H9 (cell line): ENCODE results near the gene RXFP3. TPM values are rescaled to one million over a fixed set of nuclear protein-coding genes. Genes with fewer than 3 reads are reported as not detected.

Experiments
- DNase-seq: peaks from one replicate; pipeline ENCODE4 v3.0.0-alpha.2; 2017
- H2AFZ ChIP-seq: one replicate; pipeline ENCODE4 v1.6.1; 2013; ENCODE audit warnings: mild to moderate bottlenecking, low read length, control low read depth, moderate library complexity
- H2AK5ac ChIP-seq: 2 replicates; pipeline ENCODE4 v1.6.1; 2013; ENCODE audit warnings: low read length, control low read depth, mixed read lengths; ENCODE audit not compliant: insufficient read length
- H2BK120ac ChIP-seq: one replicate; pipeline ENCODE4 v1.6.1; 2013; ENCODE audit warnings: low read depth, mild to moderate bottlenecking, low read length, control low read depth, inconsistent platforms; ENCODE audit not compliant: poor library complexity, severe bottlenecking
- H2BK12ac ChIP-seq: 2 replicates; pipeline ENCODE4 v1.6.1; 2013; ENCODE audit warnings: low read length, control low read depth, mixed read lengths, low read depth; ENCODE audit not compliant: insufficient read length
- H2BK15ac ChIP-seq: 2 replicates; pipeline ENCODE4 v1.6.1; 2013; ENCODE audit warnings: low read depth, low read length, control low read depth
- H2BK20ac ChIP-seq: one replicate; pipeline ENCODE4 v1.6.1; 2013; ENCODE audit warnings: low read depth, mild to moderate bottlenecking, low read length, control low read depth, inconsistent platforms; ENCODE audit not compliant: poor library complexity, severe bottlenecking
- H2BK5ac ChIP-seq: 2 replicates; pipeline ENCODE4 v1.6.1; 2013; ENCODE audit warnings: low read length, control low read depth, mixed read lengths; ENCODE audit not compliant: insufficient read length
- H3K14ac ChIP-seq: 2 replicates; pipeline ENCODE4 v1.6.1; 2013; ENCODE audit warnings: low read length, control low read depth; ENCODE audit not compliant: insufficient read depth
- H3K18ac ChIP-seq: 2 replicates; pipeline ENCODE4 v1.6.1; 2013; ENCODE audit warnings: low read depth, mild to moderate bottlenecking, mixed read lengths, low read length, control low read depth; ENCODE audit not compliant: insufficient read length
- H3K23ac ChIP-seq: 2 replicates; pipeline ENCODE4 v1.6.1; 2013; ENCODE audit warnings: low read length, control low read depth, mixed read lengths, low read depth; ENCODE audit not compliant: insufficient read length
- H3K23me2 ChIP-seq: 2 replicates; pipeline ENCODE4 v1.6.1; 2013; ENCODE audit warnings: low read depth, mild to moderate bottlenecking, mixed read lengths, low read length, control low read depth; ENCODE audit not compliant: insufficient read length, poor library complexity, severe bottlenecking
- H3K27ac ChIP-seq: 2 replicates; pipeline ENCODE4 v1.5.1; 2013; ENCODE audit warnings: low read length, control low read depth, mixed read lengths, low read depth; ENCODE audit not compliant: insufficient read length
- H3K27me3 ChIP-seq: 2 replicates; pipeline ENCODE4 v1.6.1; 2013; ENCODE audit warnings: low read length, control low read depth, inconsistent platforms; ENCODE audit not compliant: insufficient read depth
- H3K4ac ChIP-seq: 2 replicates; pipeline ENCODE4 v1.6.1; 2013; ENCODE audit warnings: low read depth, mild to moderate bottlenecking, control low read depth, inconsistent platforms, low read length, moderate library complexity
- H3K4me1 ChIP-seq: 2 replicates; pipeline ENCODE4 v1.6.1; 2013; ENCODE audit warnings: low read length, control low read depth, inconsistent platforms; ENCODE audit not compliant: insufficient read depth
- H3K4me2 ChIP-seq: 2 replicates; pipeline ENCODE4 v1.6.1; 2013; ENCODE audit warnings: low read length, control low read depth, mixed read lengths; ENCODE audit not compliant: insufficient read length, insufficient read depth
- H3K56ac ChIP-seq: 2 replicates; pipeline ENCODE4 v1.6.1; 2013; ENCODE audit warnings: low read depth, mild to moderate bottlenecking, mixed read lengths, low read length, control low read depth; ENCODE audit not compliant: insufficient read length
- H3K79me1 ChIP-seq: 2 replicates; pipeline ENCODE4 v1.6.1; 2013; ENCODE audit warnings: low read depth, mild to moderate bottlenecking, moderate library complexity, low read length, control low read depth, inconsistent platforms; ENCODE audit not compliant: insufficient read depth, poor library complexity, severe bottlenecking
- H3K79me2 ChIP-seq: 2 replicates; pipeline ENCODE4 v1.6.1; 2013; ENCODE audit warnings: low read length, control low read depth, inconsistent platforms; ENCODE audit not compliant: insufficient read depth
- H3K9ac ChIP-seq: 2 replicates; pipeline ENCODE4 v1.6.1; 2013; ENCODE audit warnings: low read length, control low read depth, mixed read lengths; ENCODE audit not compliant: insufficient read length; ENCODE audit errors: extremely low read depth
- H3K9me3 ChIP-seq: one replicate; pipeline ENCODE4 v1.6.1; 2013; ENCODE audit warnings: low read depth, low read length, inconsistent platforms; ENCODE audit not compliant: control insufficient read depth
- H3T11ph ChIP-seq: one replicate; pipeline ENCODE4 v1.6.1; 2013; ENCODE audit warnings: mild to moderate bottlenecking, low read length, control low read depth, inconsistent platforms
- H4K20me1 ChIP-seq: one replicate; pipeline ENCODE4 v1.6.1; 2013; ENCODE audit not compliant: control insufficient read depth, insufficient read length, insufficient read depth
- H4K5ac ChIP-seq: 2 replicates; pipeline ENCODE4 v1.6.1; 2013; ENCODE audit warnings: low read depth, mild to moderate bottlenecking, mixed read lengths, low read length, control low read depth; ENCODE audit not compliant: insufficient read length
- H4K8ac ChIP-seq: replicated peaks from 2 replicates; pipeline ENCODE4 v1.6.1; 2013; ENCODE audit warnings: low read length, control low read depth, mixed read lengths, low read depth; ENCODE audit not compliant: insufficient read length
- H4K91ac ChIP-seq: 2 replicates; pipeline ENCODE4 v1.6.1; 2013; ENCODE audit warnings: low read depth, mild to moderate bottlenecking, moderate library complexity, mixed read lengths, low read length, control low read depth; ENCODE audit not compliant: insufficient read length
- H3K27ac Mint-ChIP-seq, 3 experiments: 2 replicates in 2 of 3; 3 replicates in 1 of 3; pipeline ENCODE4 v1.8.0; 2020 to 2021; ENCODE audit warnings: mixed read lengths in 3 of 3, mild to moderate bottlenecking in 1 of 3, moderate library complexity in 1 of 3
- H3K27me3 Mint-ChIP-seq: 2 replicates; pipeline ENCODE4 v1.8.0; 2021; ENCODE audit warnings: low read depth, mild to moderate bottlenecking, moderate library complexity, mixed read lengths
- H3K36me3 Mint-ChIP-seq, 3 experiments: 2 replicates in 2 of 3; 3 replicates in 1 of 3; pipeline ENCODE4 v1.8.0; 2020 to 2021; ENCODE audit warnings: low read depth in 3 of 3, mixed read lengths in 3 of 3; ENCODE audit not compliant: insufficient read depth in 1 of 3
- H3K4me1 Mint-ChIP-seq, 2 experiments: 2 replicates each; pipeline ENCODE4 v1.8.0; 2020; ENCODE audit warnings: mixed read lengths in 2 of 2
- H3K4me3 Mint-ChIP-seq, 2 experiments: 2 replicates in 1 of 2; 3 replicates in 1 of 2; pipeline ENCODE4 v1.8.0; 2020 to 2021; ENCODE audit warnings: mild to moderate bottlenecking in 2 of 2, mixed read lengths in 2 of 2, moderate library complexity in 1 of 2
- H3K9me3 Mint-ChIP-seq, 2 experiments: 2 replicates in 1 of 2; 3 replicates in 1 of 2; pipeline ENCODE4 v1.8.0; 2020; ENCODE audit warnings: mild to moderate bottlenecking in 2 of 2, mixed read lengths in 2 of 2, moderate library complexity in 1 of 2
- CTCF ChIP-seq: fragments of 200-600 bp; sonication (generic); conservative IDR thresholded peaks from 3 replicates; pipeline ENCODE4 v1.8.0; 2021; ENCODE audit warnings: antibody characterized with exemption, mild to moderate bottlenecking
- WGBS: extraction: QIAGEN DNeasy Blood & Tissue Kit; methylation state at CpG from one replicate; pipeline ENCODE4 v1.1.7; 2013; ENCODE audit warnings: missing lambda C conversion rate, low lambda C conversion rate, mixed read lengths; ENCODE audit not compliant: insufficient read length; ENCODE audit errors: extremely low coverage; 5-methylcytosine and 5-hydroxymethylcytosine counted together
- total RNA-seq: library from RNA; stranded (reverse); gene quantifications from 2 replicates; pipeline ENCODE4 v1.2.1, GENCODE V29; 2021

Gene RXFP3
- total RNA-seq, 1 experiment from 2014 or later: not detected

DNA sequence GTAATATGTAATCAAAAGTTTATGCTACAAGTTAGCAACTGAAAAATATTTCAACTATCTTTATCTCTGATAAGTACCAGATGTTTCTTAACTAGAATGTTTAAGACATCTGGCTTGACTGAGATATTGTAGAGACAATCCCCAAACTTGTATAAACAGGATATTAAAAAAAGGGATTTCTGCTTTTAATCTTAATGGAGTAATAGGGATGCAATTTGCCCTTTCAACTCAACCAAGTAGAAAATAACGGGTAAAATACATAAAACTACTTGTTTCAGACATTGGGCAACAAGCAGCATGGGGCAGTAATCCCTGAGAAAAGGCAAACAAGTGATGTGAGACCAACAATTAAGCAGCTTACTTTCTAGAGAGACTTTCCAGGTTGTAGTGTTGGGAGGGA lies 35.0 kb upstream of the RXFP3 start:
- no peak overlapping the region for H4K8ac ChIP-seq
- Mint-ChIP-seq H3K27me3 (peaks cover 8% of the 10 kb centered on the region), H3K4me3 (no peak overlapping the region), H3K4me1 (0 out of 4 replicates have a peak, but pooled peaks cover 2 to 3% of the 10 kb centered on the region in 2 experiments), H3K9me3 (peaks cover 16 to 19% of the 10 kb centered on the region in 2 experiments), H3K36me3 (peaks cover 4 to 21% (median 7%) of the 10 kb centered on the region in 3 experiments), H3K27ac (no peak overlapping the region)
- TF ChIP-seq CTCF: no peak
- H3K9me3 ChIP-seq: no peaks in the 10 kb centered on the region
- H4K20me1 ChIP-seq: no peaks in the 10 kb centered on the region
- WGBS: no CpG with 5 or more reads among the region's 1 CpG
- no peak overlapping the region for H3T11ph ChIP-seq
- H2AFZ ChIP-seq: no peak overlapping the region
- no peaks in the 10 kb centered on the region for H3K79me2 ChIP-seq
- no peak overlapping the region for H3K9ac ChIP-seq
- no peak overlapping the region for H3K56ac ChIP-seq
- H3K23ac ChIP-seq: no peak overlapping the region
- no peaks in the 10 kb centered on the region for H3K23me2 ChIP-seq
- H2BK120ac ChIP-seq: no peak overlapping the region
- no peak overlapping the region for H3K14ac ChIP-seq
- no peak overlapping the region for H2BK20ac ChIP-seq
- no peaks in the 10 kb centered on the region for H3K79me1 ChIP-seq
- no peak overlapping the region for H2BK5ac ChIP-seq
- no peaks in the 10 kb centered on the region for H3K4me1 ChIP-seq
- no peaks in the 10 kb centered on the region for H3K27me3 ChIP-seq
- H4K5ac ChIP-seq: no peak overlapping the region
- no peak overlapping the region for H3K4ac ChIP-seq
- H3K4me2 ChIP-seq: no peak overlapping the region
- H2AK5ac ChIP-seq: no peak overlapping the region
- no peak overlapping the region for H3K18ac ChIP-seq
- no peak overlapping the region for H2BK15ac ChIP-seq
- H2BK12ac ChIP-seq: no peak overlapping the region
- no peak overlapping the region for H4K91ac ChIP-seq
- DNase-seq: no peak
- H3K27ac ChIP-seq: no peak overlapping the region
